HepG2 (cell line): Measurements from ENCODE around the gene LSM14B. TPM values are rescaled to one million over a fixed set of nuclear protein-coding genes. Genes with fewer than 3 reads are reported as not detected.

ENCODE experiments used
- ASH2L ChIP-seq: fragments of 300-600, 200-600 bp; sonication (generic); IDR thresholded peaks from 2 replicates; pipeline ENCODE4 v1.7.0; 2017; ENCODE audit warnings: low read depth, mild to moderate bottlenecking, moderate library complexity, mixed read lengths, low read length; ENCODE audit not compliant: insufficient read length
- FOXA1 ChIP-seq, 2 experiments: fragments of 450-650 bp in 1 of 2; sonication (generic) in 1 of 2; formaldehyde crosslinking in 1 of 2; IDR thresholded peaks; 2 replicates each; pipeline versions ENCODE4 v1.4.0 to v1.6.1; 2016 to 2020; ENCODE audit warnings: missing genetic modification reagents in 1 of 2
- FOXK1 ChIP-seq: sonication (generic); formaldehyde crosslinking; IDR thresholded peaks from 2 replicates; pipeline ENCODE4 v1.4.0; 2020; ENCODE audit warnings: low read depth, missing genetic modification reagents, borderline replicate concordance
- KLF16 ChIP-seq, 2 experiments: sonication (generic) in 1 of 2; formaldehyde crosslinking in 1 of 2; IDR thresholded peaks; 2 replicates each; pipeline versions ENCODE4 v1.6.1 to v1.8.0; 2016 to 2023; ENCODE audit warnings: missing genetic modification reagents in 2 of 2, missing compliant biosample characterization in 1 of 2
- MAX ChIP-seq: IDR thresholded peaks from 2 replicates; pipeline ENCODE4 v1.6.1; 2012; ENCODE audit warnings: inconsistent platforms
- PRDM10 ChIP-seq: sonication (generic); formaldehyde crosslinking; IDR thresholded peaks from 2 replicates; pipeline ENCODE4 v1.4.0; 2020; ENCODE audit warnings: low read depth, missing genetic modification reagents
- RBAK ChIP-seq: sonication (generic); formaldehyde crosslinking; IDR thresholded peaks from 2 replicates; pipeline ENCODE4 v1.5.1; 2020; ENCODE audit warnings: mild to moderate bottlenecking, missing genetic modification reagents
- REST ChIP-seq, 2 experiments: IDR thresholded peaks; 2 replicates each; pipeline ENCODE4 v1.6.1; 2011 to 2012; ENCODE audit warnings: low read length in 2 of 2, borderline replicate concordance in 1 of 2, low read depth in 1 of 2, mild to moderate bottlenecking in 1 of 2, moderate library complexity in 1 of 2
- SOX13 ChIP-seq, 3 experiments: fragments of 450-650 bp in 1 of 3; sonication (generic) in 1 of 3; formaldehyde crosslinking in 1 of 3; IDR thresholded peaks in 2 of 3; conservative IDR thresholded peaks in 1 of 3; 2 replicates each; pipeline versions ENCODE4 v1.5.0 to v1.6.1; 2016 to 2020; ENCODE audit warnings: antibody characterized with exemption in 1 of 3, mild to moderate bottlenecking in 1 of 3, missing compliant biosample characterization in 1 of 3, missing genetic modification reagents in 1 of 3, moderate library complexity in 1 of 3
- THAP9 ChIP-seq: sonication (generic); formaldehyde crosslinking; IDR thresholded peaks from 2 replicates; pipeline ENCODE4; 2020; ENCODE audit warnings: missing genetic modification reagents, mild to moderate bottlenecking, borderline replicate concordance
- ZBTB46 ChIP-seq: sonication (generic); formaldehyde crosslinking; IDR thresholded peaks from 2 replicates; pipeline ENCODE4 v1.4.0; 2020; ENCODE audit warnings: mild to moderate bottlenecking, missing genetic modification reagents, borderline replicate concordance
- ZFX ChIP-seq: sonication (generic); formaldehyde crosslinking; IDR thresholded peaks from 2 replicates; pipeline ENCODE4 v1.4.0; 2020; ENCODE audit warnings: mild to moderate bottlenecking, low read depth, missing genetic modification reagents, moderate library complexity
- polyA plus RNA-seq, 8 experiments: library from polyadenylated mRNA; depleted of rRNA in 3 of 8; stranded (reverse) in 7 of 8; unstranded in 1 of 8; fragments of >200 nt; fragmentation: Illumina TruSeq in 4 of 8; extraction: Trizol in 4 of 8; gene quantifications; 2 replicates each; pipeline versions ENCODE4 v1.2.1 to v1.2.3, GENCODE V29; 2011 to 2016; ENCODE audit warnings: low read depth in 4 of 8, missing spikeins in 1 of 8, mixed read lengths in 1 of 8; ENCODE audit not compliant: insufficient read depth in 1 of 8
- total RNA-seq, 5 experiments: library from RNA; depleted of rRNA; stranded (reverse); fragments of >200 nt; fragmentation: Illumina TruSeq; extraction: Trizol; gene quantifications; 2 replicates each; pipeline ENCODE4 v1.2.3, GENCODE V29; 2016; ENCODE audit warnings: low read depth in 1 of 5

The LSM14B gene
- total and polyA plus RNA-seq, 2 of the 13 experiments (the other 11 are each of a cell fraction or from before 2014, with no cell fraction given), result 43.3 to 79.2 TPM

GRCh38 chr20:62143081-62143956, 21.0 kb downstream of the LSM14B start, which contains the start of the genes PSMA7 and SS18L1 (continued):
- TF ChIP-seq PRDM10, result peak; percentile 98
- no peak for TF ChIP-seq THAP9 (CRISPR knock-in tag)
- peak in 1 of 2 experiments; percentile 76; a peak in 2 of 4 replicates for TF ChIP-seq KLF16 (CRISPR knock-in tag; IDR thresholded peaks at IDR 0.05)
- TF ChIP-seq FOXK1 (CRISPR knock-in tag), result peak; percentile 62
- peak; percentile 61 for TF ChIP-seq ASH2L
- TF ChIP-seq ZBTB46 (CRISPR knock-in tag), result no peak
- TF ChIP-seq MAX, result peak; percentile 80
- TF ChIP-seq REST (IDR thresholded peaks at IDR 0.05; ENCODE audit: borderline replicate concordance in 1 of 2, low read depth in 1 of 2, low read length in 2 of 2), result peak in 1 of 2 experiments; percentile 53; a peak in 2 of 4 replicates
- TF ChIP-seq RBAK (CRISPR knock-in tag), result no peak
- TF ChIP-seq SOX13 (IDR thresholded peaks at IDR 0.05), result no peak; the same call in 1 of the 2 replicates
- TF ChIP-seq SOX13 (CRISPR knock-in tag; conservative IDR thresholded peaks at IDR 0.05 in 1 of 2, IDR thresholded peaks at IDR 0.05 in 1 of 2), result peak in 1 of 2 experiments; percentile 54; a peak in 2 of 4 replicates
- TF ChIP-seq FOXA1 (IDR thresholded peaks at IDR 0.05), result no peak
- TF ChIP-seq FOXA1 (CRISPR knock-in tag; IDR thresholded peaks at IDR 0.05), result no peak; the same call in 1 of the 2 replicates
- TF ChIP-seq ZFX (CRISPR knock-in tag), result peak; percentile 95
